ENCODE results near the gene OAS1.
A peak's percentile ranks its signal among the peaks of the same experiment; 100 is the strongest.
"Not testable (repeated sequence)": the region's sequence is repeated elsewhere in the genome, so short reads cannot be mapped to it uniquely, and the experiment has no call there.

OAS1 gene

GRCh38 chr12:112913888-112914287 lies 7.1 kb downstream of the OAS1 start:
- Mint-ChIP-seq H3K36me3 (peaks cover 55% of the 10 kb centered on the region), H3K4me1 (ENCODE audit: low read depth) (peaks cover 37% of the 10 kb centered on the region)
- H3K9me3 Mint-ChIP-seq (ENCODE audit: low read depth); H3K27me3 Mint-ChIP-seq; H3K4me3 Mint-ChIP-seq; H3K27ac Mint-ChIP-seq: not testable (repeated sequence)

- no peak overlapping the region for H3K27ac Mint-ChIP-seq
- H3K36me3 Mint-ChIP-seq, result peaks cover 51% of the 10 kb centered on the region
- H3K4me1 Mint-ChIP-seq (ENCODE audit: low read depth), result peaks cover 15% of the 10 kb centered on the region
- no peaks in the 10 kb centered on the region for H3K27me3 Mint-ChIP-seq
- H3K9me3 Mint-ChIP-seq (ENCODE audit: low read depth), result peaks cover 9% of the 10 kb centered on the region
- H3K4me3 Mint-ChIP-seq, result no peak overlapping the region
Observed at GRCh38 chr12:112916270-112916669, 9.5 kb downstream of the OAS1 start.

- H3K27me3 Mint-ChIP-seq, result no peaks in the 10 kb centered on the region
Observed at GRCh38 chr12:112919121-112919520, 12.4 kb downstream of the OAS1 start.

GRCh38 chr12:112924986-112925385 lies 18.2 kb downstream of the OAS1 start:
- Mint-ChIP-seq H3K27me3 (no peaks in the 10 kb centered on the region), H3K36me3 (peaks cover 22% of the 10 kb centered on the region), H3K4me1 (ENCODE audit: low read depth) (no peaks in the 10 kb centered on the region), H3K4me3 (no peak overlapping the region), H3K27ac (no peak overlapping the region), H3K9me3 (ENCODE audit: low read depth) (peaks cover 7% of the 10 kb centered on the region)

More at GRCh38 chr12:112919121-112919520, 12.4 kb downstream of the OAS1 start:
- no peak overlapping the region for H3K4me3 Mint-ChIP-seq
- H3K27ac Mint-ChIP-seq, result no peak overlapping the region
- H3K36me3 Mint-ChIP-seq, result peaks cover 41% of the 10 kb centered on the region
- no peaks in the 10 kb centered on the region for H3K9me3 Mint-ChIP-seq (ENCODE audit: low read depth)
- H3K4me1 Mint-ChIP-seq (ENCODE audit: low read depth), result peaks cover 11% of the 10 kb centered on the region

GRCh38 chr12:112926416-112927033 lies 19.8 kb downstream of the OAS1 start:
- H3K9me3 Mint-ChIP-seq (ENCODE audit: low read depth); H3K4me3 Mint-ChIP-seq; H3K27ac Mint-ChIP-seq; H3K4me1 Mint-ChIP-seq (ENCODE audit: low read depth); H3K27me3 Mint-ChIP-seq: not testable (repeated sequence)
- peaks cover 19% of the 10 kb centered on the region for H3K36me3 Mint-ChIP-seq

- Mint-ChIP-seq H3K9me3 (ENCODE audit: low read depth) (peaks cover 7% of the 10 kb centered on the region), H3K4me3 (no peak overlapping the region), H3K27me3 (no peaks in the 10 kb centered on the region), H3K27ac (no peak overlapping the region), H3K36me3 (peaks cover 19% of the 10 kb centered on the region), H3K4me1 (ENCODE audit: low read depth) (no peaks in the 10 kb centered on the region)
Observed at GRCh38 chr12:112927475-112927874, 20.7 kb downstream of the OAS1 start.

DNA sequence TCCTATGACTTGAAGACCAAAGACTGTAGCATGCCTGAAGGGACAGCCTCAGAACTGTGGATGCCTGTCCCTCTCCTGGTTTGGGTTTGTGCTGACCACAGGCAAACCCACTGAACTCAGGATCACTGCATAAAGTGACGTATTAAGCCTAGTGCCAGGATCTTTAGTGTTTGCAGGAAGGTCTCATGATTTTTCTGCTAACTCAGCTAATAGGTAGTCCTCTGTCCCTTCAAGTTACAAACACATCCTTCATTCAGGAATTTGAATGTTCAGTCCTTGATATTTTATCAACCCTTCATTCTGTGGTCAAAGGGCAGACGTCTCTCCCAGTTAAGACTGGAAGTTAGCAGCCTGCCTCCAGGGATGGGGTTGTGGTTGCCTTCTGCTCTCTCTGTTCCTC lies 21.2 kb downstream of the OAS1 start:
- Mint-ChIP-seq H3K36me3 (peaks cover 17% of the 10 kb centered on the region), H3K27ac (no peak overlapping the region), H3K27me3 (no peaks in the 10 kb centered on the region), H3K4me1 (ENCODE audit: low read depth) (no peaks in the 10 kb centered on the region), H3K4me3 (no peak overlapping the region), H3K9me3 (ENCODE audit: low read depth) (peaks cover 7% of the 10 kb centered on the region)

GRCh38 chr12:112928978-112929377 lies 22.2 kb downstream of the OAS1 start:
- Mint-ChIP-seq H3K4me3 (no peak overlapping the region), H3K4me1 (ENCODE audit: low read depth) (no peaks in the 10 kb centered on the region), H3K27ac (no peak overlapping the region), H3K27me3 (no peaks in the 10 kb centered on the region), H3K36me3 (peaks cover 9% of the 10 kb centered on the region), H3K9me3 (ENCODE audit: low read depth) (peaks cover 7% of the 10 kb centered on the region)

DNA sequence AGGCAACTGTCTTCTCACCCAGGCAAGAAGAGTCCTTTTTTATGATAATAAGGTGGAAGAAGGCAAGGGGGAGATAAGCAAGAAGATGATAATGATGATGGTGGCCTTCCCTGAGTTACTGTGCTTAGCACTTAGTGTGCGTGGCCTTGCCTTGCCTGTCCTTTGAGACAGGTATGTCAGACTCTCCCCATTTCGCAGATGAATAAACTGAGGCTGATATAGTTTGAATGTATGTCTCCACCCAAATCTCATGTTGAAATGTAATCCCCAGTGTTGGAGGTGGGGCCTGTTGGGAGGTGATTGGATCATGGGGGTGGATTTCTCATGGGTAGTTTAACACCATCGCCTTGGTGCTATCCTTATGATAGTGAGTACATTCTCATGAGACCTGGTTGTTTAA lies 23.0 kb downstream of the OAS1 start:
- H3K4me3 Mint-ChIP-seq, result no peak overlapping the region
- H3K27ac Mint-ChIP-seq, result no peak overlapping the region
- no peaks in the 10 kb centered on the region for H3K27me3 Mint-ChIP-seq
- H3K9me3 Mint-ChIP-seq (ENCODE audit: low read depth), result peaks cover 7% of the 10 kb centered on the region
- peaks cover 9% of the 10 kb centered on the region for H3K36me3 Mint-ChIP-seq
- peaks cover 3% of the 10 kb centered on the region for H3K4me1 Mint-ChIP-seq (ENCODE audit: low read depth)

DNA sequence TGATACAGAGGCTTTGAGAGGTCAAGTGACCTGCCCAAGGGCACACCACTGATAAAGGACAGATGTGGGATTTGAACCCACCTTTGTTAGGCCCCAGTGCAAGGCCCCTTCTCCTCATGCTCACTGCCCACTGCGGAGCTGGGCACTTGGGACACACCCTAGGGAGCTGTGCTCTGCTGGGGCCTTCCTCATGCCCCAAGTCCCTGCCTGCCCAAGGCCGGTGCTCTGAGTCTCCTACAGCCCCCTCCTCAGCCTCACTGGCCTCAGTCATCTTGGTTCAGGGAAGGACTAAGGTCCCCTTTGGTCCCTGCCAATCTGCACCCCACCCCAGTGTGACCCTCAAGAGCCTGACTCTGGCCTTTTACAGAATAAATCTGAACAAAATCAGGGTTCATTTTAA lies 23.6 kb downstream of the OAS1 start:
- Mint-ChIP-seq H3K27ac (no peak overlapping the region), H3K27me3 (no peaks in the 10 kb centered on the region)

DNA sequence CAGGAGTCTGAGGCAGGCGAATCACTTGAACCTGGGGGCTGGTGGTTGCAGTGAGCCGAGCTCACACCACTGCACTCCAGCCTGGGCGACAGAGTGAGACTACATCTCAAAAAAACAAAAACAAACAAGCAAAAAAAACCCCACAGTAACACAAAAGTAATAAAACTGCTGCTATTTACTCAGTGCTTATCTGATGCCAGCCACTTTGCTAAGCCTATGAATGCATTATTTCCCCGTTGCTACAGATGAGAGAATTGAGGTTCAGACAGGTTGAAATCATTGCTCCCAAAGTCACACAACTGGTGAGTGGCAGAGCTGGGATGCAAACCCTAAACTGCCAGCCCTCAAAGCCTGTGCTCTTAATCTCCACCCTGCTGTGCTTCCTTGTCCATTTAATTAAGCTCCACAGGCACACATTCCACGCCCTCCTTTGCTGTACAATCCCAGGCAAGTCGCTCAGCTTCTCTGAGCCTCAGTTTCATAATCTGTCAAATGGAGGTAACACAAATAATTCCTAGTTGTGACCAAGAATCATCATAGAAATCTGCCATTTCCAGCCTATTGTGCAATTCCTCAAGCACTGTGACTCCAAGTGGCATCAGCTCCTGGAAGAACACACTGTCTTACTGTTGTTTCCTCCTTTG lies 25.8 kb downstream of the OAS1 start:
- Mint-ChIP-seq H3K9me3 (ENCODE audit: low read depth) (peaks cover 4% of the 10 kb centered on the region), H3K27ac (peak overlapping the region; percentile 4), H3K4me3 (no peak overlapping the region), H3K36me3 (peaks cover 1% of the 10 kb centered on the region), H3K27me3 (no peaks in the 10 kb centered on the region), H3K4me1 (ENCODE audit: low read depth) (peaks cover 13% of the 10 kb centered on the region)

More for the DNA sequence above, 23.6 kb downstream of the OAS1 start:
- Mint-ChIP-seq H3K4me1 (ENCODE audit: low read depth) (peaks cover 3% of the 10 kb centered on the region), H3K36me3 (peaks cover 9% of the 10 kb centered on the region), H3K9me3 (ENCODE audit: low read depth) (peaks cover 7% of the 10 kb centered on the region), H3K4me3 (no peak overlapping the region)

GRCh38 chr12:112933129-112933505 lies 26.4 kb downstream of the OAS1 start:
- Mint-ChIP-seq H3K36me3 (no peaks in the 10 kb centered on the region), H3K27ac (no peak overlapping the region), H3K27me3 (no peaks in the 10 kb centered on the region), H3K4me1 (ENCODE audit: low read depth) (peaks cover 18% of the 10 kb centered on the region), H3K4me3 (no peak overlapping the region), H3K9me3 (ENCODE audit: low read depth) (no peaks in the 10 kb centered on the region)

DNA sequence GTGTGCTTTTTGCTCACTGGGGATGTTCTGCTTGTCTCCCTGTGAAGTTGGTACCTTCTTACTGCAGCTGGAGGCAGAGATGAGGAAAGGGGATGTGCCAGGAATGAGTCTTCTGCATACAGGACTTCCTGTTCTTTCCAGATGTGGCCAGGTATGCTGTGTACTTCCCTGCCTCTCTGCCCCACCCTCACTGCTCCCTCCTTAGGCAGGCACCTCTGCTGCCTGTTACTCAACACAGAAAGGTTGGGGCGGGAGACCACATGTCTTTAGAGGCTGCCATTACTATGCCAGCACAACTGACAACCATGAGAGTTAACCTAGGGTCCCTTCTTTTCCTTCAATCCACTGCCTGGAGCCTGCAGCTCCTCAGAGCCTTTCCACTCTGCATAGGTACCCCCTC lies 29.5 kb downstream of the OAS1 start:
- no peaks in the 10 kb centered on the region for H3K36me3 Mint-ChIP-seq
- H3K4me1 Mint-ChIP-seq (ENCODE audit: low read depth), result peaks cover 39% of the 10 kb centered on the region
- no peak overlapping the region for H3K4me3 Mint-ChIP-seq
- peak overlapping the region; percentile 68 for H3K27ac Mint-ChIP-seq
- H3K27me3 Mint-ChIP-seq, result no peaks in the 10 kb centered on the region
- no peaks in the 10 kb centered on the region for H3K9me3 Mint-ChIP-seq (ENCODE audit: low read depth)

- peak overlapping the region; percentile 90 for H3K4me3 Mint-ChIP-seq
- no peaks in the 10 kb centered on the region for H3K27me3 Mint-ChIP-seq
- no peaks in the 10 kb centered on the region for H3K36me3 Mint-ChIP-seq
- H3K9me3 Mint-ChIP-seq (ENCODE audit: low read depth), result no peaks in the 10 kb centered on the region
- H3K4me1 Mint-ChIP-seq (ENCODE audit: low read depth), result peaks cover 39% of the 10 kb centered on the region
- H3K27ac Mint-ChIP-seq, result peak overlapping the region; percentile 36
Observed at GRCh38 chr12:112936927-112937326, 30.2 kb downstream of the OAS1 start.

DNA sequence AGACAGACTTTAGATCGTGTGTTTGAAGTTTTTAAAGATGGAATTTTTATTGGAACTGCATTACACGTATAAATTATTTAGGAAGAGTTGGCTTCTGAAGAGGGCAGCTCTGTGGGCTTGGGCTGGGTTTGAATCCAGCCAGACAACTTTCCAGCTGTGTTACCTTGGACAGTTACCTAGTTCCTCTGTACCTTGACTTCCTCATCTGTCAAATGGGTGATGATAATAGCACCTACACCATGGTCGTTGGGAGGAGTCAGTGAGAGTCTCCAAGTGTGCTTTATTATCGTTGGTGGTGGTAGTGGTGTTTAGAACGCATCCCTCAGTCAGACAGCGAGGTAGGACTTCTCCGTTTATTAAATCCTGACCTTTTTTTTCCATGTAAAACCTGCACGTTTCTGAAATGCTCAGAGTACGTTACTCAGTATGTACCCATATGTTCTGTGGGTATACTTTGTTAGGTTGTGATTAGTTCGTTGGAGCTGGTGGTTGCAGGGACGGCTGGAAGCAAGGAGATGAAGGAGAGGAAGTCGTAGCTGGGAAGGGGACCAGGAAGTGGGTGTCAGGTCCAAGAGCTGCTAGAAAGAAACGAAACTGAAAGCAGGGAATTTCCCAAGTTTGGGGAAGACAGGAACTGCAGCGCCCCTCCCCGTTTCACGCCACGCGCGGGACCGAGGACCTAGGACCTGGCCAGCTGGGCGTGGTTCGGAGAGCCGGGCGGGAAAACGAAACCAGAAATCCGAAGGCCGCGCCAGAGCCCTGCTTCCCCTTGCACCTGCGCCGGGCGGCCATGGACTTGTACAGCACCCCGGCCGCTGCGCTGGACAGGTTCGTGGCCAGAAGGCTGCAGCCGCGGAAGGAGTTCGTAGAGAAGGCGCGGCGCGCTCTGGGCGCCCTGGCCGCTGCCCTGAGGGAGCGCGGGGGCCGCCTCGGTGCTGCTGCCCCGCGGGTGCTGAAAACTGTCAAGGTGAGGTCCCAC lies 31.3 kb downstream of the OAS1 start, which contains the start of gene OAS3:
TSS of gene OAS3 (plus strand) at position 734 of the 979 bp plus-strand sequence. CDS start at position 791, 57 bp downstream.
- Mint-ChIP-seq H3K4me3 (peak within 1 kb of the TSS; percentile 90), H3K9me3 (ENCODE audit: low read depth) (no peaks in the 10 kb centered on the region), H3K27ac (peak within 1 kb of the TSS; percentile 92), H3K4me1 (ENCODE audit: low read depth) (peaks cover 40% of the 10 kb centered on the region), H3K36me3 (no peaks in the 10 kb centered on the region), H3K27me3 (no peaks in the 10 kb centered on the region)
